Measurements from ENCODE around the gene NEDD4L.

GRCh38 chr18:58309099-58309498 lies 265.1 kb downstream of the NEDD4L start:
- TF ChIP-seq, protein P1, sequence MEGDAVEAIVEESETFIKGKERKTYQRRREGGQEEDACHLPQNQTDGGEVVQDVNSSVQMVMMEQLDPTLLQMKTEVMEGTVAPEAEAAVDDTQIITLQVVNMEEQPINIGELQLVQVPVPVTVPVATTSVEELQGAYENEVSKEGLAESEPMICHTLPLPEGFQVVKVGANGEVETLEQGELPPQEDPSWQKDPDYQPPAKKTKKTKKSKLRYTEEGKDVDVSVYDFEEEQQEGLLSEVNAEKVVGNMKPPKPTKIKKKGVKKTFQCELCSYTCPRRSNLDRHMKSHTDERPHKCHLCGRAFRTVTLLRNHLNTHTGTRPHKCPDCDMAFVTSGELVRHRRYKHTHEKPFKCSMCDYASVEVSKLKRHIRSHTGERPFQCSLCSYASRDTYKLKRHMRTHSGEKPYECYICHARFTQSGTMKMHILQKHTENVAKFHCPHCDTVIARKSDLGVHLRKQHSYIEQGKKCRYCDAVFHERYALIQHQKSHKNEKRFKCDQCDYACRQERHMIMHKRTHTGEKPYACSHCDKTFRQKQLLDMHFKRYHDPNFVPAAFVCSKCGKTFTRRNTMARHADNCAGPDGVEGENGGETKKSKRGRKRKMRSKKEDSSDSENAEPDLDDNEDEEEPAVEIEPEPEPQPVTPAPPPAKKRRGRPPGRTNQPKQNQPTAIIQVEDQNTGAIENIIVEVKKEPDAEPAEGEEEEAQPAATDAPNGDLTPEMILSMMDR (IDR thresholded peaks at IDR 0.05) = no peak
- TF ChIP-seq EZH2 (IDR thresholded peaks at IDR 0.05; ENCODE audit: borderline replicate concordance, insufficient read depth, low read depth, low read length, poor library complexity, severe bottlenecking) = no peak

All from B cell (primary cell).